Activated CD4-positive, alpha-beta T cell treated with anti-CD3 and anti-CD28 coated beads, Interleukin-2, amount 50 U/mL, for 1 hour (primary cell): ENCODE data around the gene MOB2.

Source experiments
- DNase-seq: peaks from one replicate; pipeline ENCODE4 v3.0.0-alpha.2; 2020

The MOB2 gene

DNA sequence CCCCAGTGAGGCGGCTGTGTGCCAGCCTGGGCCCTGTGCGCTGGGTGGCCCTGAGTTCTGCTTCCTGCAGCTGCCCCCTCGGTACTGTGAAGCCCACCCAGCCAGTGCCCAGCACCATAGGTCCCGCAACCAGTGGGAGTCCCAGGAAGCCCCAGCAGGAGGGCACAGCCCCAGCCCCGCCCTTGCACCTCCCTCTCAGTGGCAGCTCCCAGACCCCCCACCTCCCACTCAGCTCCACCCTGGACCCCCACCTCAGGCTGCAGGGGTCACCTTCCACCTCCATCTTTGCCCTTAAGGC lies 30.9 kb downstream of the MOB2 start:
- no peak for DNase-seq

DNA sequence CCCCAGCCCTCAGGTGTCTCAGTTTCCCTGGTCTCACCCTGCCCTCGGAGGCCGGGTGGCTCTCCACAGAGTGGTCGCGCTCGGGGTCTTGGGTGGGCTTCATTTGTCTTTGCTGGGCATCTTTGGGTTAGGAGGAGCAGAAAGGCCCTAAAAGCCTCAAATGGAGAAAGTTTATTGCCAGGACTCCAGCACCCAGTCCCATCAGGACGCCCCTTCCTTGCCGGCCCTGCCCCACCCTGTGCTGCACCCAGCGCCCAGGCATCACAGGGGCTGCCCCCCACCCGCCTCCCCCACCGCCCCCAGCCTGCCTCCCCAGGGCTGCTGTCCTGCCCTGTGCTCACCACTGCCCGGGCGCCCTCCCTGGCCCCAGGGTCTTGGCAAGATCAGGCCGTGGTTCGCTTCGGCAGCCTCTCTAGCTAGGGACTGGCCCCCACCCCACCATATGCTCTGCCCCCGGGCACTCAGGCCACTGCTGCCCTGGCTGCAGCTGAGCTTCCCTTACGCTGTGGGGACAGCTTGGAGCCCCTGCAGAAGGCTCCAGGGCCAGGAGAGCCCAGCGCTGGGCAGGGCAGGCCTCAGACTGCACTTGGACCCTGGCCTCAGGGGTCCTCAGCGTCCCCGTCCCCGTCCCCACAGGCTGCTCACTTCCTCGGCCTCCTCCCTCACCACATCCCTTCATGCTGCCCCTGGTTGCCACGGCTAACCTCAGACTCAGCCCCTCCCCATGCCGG lies 31.4 kb downstream of the MOB2 start:
- DNase-seq: no peak

DNA sequence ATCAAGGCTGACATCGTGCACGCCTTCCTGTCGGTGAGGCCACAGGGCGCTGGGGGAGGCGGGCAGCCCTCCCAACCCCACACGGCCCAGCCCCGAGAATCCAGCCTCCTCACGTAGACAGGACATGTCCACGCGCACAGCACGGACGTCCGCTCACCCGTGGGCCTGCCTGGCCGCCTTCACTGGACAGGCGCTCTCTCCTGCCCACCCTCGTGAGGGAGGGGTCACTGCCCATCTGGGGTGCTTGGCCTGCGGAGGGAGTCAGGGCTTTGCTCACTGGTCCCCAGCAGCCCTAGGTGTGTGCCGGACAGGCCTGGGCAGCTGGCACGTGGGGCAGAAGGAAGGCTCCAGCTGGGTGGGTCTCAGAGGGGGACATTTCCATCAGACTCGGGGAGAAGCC lies 32.0 kb downstream of the MOB2 start:
- no peak for DNase-seq

DNA sequence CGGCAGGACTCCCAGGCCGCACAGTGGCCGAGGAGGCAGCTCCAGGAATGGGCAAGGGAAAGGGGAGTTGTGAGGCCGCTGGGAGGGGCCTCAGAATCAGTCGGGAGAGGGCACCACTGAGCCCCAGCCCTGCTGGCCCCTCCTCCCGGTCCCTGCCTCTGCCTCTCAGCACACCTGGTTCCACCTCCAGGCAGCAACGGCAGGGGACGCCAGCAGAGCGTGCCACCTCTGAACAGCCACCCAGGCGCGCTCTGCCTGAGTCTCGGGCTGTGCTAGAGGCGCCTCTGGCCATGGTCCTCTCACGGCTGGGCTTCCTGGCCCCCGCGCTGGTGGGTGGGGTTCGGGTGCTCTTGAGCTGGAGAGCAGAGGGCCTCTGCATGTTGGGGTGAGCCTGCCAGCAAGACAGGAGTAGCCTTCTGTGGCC lies 33.0 kb downstream of the MOB2 start:
- DNase-seq: no peak

DNA sequence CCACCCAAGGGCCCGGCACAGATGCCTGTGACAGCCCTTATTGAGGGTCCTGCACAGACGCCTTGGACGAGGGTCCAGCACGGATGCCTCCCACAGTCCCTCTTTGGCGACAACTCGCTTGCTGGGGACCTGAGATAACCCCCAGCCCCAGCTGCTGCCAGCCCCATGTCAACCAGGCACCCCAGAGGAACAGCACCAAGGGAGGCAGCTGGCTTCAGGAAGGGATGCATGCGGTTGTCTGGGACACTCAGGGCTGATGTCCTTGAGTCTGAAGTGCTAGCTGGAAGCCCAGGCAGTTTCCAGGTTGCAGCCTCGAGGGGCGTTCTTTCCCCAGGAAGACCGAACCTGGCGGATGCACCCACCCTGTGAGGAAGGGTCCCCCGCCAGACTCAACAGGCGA lies 33.8 kb downstream of the MOB2 start:
- DNase-seq: no peak

DNA sequence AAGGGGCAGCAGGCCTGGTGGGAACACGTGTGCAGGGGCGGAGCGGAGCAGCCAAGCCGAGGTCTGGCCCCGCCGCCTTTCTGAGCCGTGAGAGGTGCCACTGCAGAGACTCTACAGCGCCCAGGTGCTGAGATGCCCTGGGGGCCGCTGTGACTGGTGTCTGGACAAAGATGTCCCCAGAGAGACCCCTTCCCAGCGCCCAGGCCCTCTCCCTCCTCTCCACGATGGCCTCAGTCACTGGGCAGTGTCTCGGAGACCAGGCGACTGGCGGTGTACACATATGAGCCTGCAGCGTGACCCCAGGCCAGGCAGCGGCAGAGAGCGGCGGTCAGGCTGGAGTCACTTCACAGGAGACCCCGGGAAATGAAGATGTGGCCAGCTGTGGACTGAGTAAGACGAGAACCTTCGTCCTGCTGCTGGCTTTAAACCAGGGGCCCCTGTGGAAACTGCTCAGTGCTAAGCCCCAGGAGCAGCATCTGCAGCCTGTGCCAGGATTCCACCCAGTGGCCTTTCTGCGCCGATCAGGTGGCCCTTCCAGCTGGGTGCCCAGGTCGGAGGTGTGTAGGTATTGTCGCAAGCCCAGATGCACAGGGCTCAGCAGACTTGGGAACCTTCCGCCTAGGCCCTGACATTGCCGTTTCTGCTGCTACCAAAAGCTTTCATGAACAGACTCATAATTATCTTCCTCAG lies 34.7 kb downstream of the MOB2 start:
- no peak for DNase-seq

DNA sequence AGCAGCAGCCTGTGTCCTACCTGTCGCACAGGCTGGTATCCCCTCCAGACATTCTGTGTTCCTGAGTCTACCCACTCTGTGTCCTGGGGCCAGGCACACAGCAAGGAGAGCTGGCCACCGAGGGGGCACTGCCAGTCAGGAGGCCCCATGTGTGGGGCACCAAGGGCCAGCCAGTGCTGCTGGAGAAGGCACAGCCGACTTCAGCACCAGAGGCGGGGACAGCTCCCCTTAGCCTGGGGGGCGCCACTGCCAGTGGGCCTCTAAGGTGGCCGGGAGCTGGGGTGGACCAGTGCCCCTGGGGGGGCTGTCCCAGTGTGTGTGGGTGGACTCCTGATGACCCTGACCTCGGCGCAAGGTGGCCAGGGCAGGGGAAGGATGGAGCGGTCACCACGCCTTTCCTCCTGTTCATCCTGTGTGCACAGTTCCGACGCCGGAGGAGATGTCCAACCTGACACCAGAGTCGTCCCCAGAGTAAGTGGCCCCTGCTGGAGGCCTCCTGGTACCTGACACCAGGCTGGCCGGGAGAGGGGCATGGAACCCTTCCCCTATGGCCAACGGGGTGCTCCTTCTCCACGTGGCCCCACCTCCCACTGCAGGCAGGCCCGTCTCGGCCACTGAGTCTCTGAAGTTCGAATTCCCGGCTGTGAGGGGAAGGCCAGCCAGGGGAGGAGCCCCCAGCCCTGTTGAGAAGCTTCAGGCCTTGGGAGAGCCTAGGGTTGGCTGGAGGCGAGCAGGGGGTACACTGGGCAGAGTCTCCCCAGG lies 35.4 kb downstream of the MOB2 start:
- no peak for DNase-seq

DNA sequence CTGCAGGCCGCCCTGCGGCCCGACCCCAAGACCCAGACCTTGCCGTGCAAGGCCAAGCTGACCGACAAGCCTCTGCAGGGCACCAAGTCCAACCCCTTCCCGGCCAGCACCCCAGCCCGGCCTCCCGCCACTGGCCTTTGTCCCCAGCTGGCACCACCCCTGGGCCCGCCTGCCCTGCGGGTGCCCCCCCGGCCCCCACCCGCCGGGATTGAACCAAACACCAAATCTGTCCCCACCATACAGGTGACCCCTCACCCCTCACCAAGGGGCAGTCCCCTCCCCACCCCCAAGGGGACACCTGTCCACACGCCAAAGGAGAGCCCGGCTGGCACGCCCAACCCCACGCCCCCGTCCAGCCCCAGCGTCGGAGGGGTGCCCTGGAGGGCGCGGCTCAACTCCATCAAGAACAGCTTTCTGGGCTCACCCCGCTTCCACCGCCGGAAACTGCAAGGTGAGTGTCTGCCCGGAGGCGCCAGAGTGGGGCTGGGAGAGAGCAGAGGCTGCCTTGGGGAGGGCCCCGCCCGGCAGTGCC lies 36.2 kb downstream of the MOB2 start:
- no peak for DNase-seq

DNA sequence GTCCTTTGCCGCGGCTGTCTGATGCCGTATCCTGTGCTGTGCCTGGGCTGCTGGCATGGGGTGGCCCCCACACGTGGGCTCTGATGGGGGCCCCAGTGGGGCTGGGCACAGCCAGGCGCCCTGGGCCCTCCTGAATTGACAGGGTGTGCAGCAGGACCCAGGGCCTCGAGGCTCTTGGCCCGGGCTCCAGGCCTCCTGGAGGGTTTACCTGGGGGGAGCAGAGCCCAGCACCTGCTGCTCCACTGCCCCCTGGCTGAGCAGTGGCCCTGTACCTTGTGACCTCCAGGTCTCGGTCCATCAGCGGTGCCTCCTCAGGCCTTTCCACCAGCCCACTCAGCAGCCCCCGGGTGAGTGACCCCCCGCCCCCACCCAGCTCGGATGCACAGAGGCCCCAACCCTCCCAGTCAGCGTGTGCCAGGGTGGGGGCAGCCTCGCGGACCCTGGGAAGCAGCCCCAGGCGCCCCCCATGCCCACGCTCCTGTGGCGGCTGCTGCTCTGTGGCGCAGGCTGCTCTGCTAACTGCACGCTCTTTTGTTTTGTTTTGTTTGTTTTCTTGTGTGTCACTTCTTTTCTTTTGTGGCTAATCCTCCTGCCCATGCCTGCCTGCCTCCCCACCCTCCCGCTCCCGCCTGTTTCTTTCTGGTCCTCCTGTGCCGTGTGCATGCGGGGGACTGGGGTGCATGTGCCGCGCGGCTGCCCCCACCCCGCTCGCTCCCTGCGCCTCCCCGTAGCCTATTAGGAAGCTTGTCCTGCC lies 36.9 kb downstream of the MOB2 start:
- no peak for DNase-seq

DNA sequence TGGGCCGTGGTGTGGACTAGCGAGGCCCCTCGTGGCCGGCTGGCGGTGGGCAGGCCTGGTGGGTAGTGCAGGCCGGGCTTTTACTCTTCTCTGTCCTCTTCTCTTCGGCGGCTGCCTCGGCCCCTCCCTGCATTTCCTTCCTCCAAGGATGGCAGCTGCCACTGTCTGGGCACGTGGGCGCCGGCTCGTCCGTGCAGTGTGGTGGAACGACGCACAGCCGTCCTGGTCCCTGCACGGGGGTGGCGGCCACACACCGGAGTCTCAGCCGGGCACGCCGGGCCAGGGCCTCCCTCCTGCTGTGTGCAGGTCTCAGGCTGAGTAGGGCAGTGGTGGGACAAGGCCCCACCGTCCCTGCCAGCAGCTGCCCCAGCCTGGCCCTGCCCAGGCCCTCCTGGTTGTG lies 37.7 kb downstream of the MOB2 start:
- DNase-seq: no peak

DNA sequence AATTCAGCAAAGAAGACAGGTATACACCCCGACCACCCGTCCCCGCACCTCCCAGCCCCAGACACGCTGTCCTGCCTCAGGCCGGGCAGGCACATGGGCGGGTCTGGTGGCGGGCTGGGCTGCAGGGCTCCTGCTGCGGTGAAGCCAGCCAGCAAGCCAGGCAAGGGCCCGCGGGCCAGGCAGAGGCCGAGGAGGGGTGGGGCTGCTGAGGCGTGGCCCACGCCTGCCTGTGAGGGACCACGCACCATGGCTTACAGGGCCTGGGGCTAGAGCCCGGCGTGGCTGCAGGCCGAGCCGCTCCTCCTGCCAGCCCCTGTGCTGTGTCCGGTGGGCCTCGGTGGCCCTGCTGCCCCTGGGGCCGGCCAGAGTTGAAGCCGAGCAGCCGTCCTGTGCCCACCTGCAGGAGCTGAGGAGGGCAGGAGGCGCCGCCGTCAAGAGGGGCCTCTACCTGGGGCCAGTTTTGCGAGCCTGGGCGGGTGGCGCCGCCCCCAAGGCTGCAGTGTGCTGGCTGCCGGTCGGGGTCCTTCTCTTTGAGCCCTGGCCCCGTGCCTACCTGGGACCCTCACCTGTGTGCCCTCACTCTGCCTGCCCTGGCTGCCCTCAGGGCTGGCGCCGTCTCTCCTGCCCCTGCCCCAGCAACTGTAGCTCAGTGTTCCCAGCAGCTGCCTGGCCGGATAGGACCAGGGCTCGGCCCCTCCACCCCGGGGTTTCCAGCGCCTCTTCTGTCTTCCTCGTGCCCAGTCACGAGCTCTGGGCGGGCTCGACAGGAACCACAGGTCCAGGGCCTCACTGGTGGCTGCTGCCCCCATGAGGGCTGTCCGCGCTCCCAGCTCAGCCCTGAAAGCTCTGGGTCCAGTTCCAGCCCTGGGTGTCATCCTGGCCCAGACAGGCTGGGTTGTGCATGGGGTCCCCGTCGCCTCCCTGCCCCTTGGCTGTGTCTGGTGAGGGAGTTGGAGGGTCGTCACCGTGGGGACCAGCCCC lies 38.4 kb downstream of the MOB2 start:
- DNase-seq: no peak

DNA sequence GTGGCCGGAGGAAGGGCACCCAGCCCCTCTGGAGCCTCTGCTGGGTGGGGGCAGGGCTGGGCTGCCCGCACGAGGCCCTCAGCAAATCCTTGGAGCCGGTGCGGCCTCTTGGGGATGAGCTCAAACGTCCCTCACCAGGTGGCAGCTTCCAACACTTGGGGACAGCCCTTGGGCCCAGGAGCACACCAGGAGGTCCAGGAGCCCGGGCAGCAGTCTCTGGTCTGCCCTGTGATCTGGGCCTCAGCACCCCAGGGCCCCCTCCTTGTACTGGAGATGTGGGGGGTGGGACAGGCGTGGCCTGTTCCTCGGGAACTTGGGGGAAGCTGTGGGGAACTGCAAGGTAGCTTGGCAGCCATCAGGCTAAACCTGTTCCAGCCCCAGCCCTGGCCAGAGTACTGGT lies 40.0 kb downstream of the MOB2 start:
- no peak for DNase-seq

DNA sequence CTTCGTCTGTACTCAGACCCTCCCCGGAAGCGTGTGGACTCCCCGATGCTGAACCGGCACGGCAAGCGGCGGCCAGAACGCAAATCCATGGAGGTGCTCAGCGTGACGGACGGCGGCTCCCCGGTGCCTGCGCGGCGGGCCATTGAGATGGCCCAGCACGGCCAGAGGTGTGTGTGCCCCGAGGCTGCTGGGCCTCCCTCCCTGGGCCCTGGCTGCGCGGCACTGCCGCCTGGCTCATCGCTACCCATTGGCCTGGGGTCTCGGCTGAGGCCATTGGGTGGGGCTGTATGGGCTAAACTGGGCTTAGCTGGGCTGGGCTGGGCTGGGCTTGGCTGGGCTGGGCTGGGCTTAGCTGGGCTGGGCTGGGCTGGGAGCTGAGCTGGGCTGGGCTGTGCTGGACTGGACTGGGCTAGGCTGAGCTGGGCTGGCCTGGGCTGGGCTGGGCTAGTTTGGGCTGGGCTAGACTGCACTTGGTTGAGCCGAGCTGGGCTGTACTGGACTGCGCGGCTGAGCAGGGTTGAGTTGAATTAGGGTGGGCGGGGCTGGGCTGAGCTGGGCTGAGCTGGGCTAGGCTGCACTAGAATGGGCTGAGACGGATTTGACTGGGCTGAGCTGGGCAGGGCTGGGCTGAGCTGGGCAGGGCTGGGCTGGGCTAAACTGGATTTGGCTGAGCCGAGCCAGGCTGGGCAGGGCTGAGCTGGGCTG lies 40.7 kb downstream of the MOB2 start:
- DNase-seq: no peak

DNA sequence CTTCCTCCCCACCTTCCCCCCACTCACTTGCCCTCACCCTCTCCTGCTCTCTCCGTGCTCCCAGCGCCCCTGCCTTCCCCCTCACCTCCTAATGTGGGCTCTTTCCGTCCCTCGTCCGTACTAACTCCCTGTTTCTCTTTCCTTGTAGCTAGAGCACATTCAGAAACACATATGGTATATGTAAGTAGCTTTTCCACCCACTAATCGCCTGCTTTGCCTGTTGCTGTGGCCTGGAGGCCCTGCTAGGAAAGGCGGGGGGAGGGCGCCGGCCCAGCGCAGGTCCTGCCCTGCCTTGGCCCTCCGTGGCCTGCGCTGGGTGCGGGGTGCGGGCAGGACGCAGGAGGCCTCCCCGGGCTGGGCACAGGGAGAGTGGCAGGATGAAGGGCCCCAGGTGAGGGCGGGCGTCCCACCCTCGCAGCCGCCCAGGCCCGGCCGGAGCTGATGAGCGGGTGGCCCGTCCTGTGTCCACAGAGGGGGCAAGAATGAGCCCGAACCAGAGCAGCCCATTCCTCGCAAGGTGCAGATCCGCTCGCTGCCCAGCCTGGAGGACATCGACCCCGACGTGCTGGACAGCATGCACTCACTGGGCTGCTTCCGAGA lies 41.7 kb downstream of the MOB2 start:
- no peak for DNase-seq

DNA sequence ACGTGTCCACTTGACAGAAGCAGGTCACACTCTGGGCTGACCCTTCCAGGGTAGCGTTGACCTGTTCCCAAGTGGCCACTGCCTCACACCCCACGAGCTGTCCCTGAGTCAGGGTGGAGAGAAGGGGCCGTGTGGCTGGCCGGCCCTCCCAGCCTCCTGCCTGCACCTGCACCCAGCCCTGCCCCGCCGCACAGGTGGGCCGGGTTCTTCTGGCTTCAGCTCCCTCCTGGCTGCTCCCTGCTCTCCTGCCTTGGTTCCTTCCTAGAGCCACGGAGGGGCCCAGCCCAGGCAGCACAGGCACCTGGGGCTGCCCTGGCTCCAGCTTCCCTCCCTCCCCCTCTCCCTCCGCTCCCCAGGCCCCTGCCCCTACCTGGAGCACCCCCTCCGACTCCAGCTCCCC lies 42.3 kb downstream of the MOB2 start:
- DNase-seq: no peak

DNA sequence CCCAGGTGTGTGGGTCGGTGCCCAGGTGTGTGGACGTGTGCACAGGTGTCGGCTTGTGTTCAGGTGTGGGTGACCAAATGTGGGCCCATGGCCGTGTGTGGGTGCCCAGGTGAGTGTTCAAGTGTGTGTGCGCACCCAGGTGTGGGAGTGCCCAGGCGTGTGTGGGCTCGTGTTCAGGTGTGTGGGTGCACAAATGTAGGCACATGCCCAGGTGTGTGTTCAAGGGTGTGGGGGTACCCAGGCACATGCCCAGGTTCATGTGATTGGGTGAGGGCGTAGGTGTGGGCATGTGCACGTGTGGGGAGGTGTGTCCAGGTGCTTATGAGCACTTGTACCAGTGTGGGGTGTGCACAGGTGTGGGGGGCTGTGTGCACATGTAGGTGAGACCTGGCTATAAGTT lies 42.8 kb downstream of the MOB2 start:
- no peak for DNase-seq

DNA sequence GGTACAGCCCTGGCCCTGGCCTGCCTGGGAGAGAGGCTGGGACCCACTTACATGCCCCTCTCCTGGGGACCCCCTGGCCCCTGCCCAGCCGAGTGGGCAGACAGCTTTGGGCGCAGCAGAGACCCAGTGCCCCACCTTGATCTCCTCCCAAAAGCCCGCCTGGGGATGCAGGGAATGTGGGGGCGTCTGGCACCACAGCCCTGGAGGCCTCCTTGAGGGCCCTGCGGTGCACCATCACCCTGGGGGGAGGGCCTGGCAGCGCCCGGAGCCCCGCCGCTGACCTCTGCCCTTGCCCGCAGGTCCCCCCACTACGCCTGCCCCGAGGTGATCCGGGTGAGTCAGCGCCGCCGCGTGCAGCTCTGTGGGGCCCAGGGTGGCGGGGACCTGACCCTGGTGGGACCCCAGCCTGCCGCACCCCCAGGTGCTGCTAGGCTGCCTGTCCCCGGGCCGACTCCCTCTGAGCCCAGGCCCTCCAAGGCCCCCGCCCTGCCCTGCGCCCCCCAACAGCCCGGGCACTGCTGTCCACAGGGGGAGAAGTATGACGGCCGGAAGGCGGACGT lies 43.7 kb downstream of the MOB2 start:
- DNase-seq: no peak

DNA sequence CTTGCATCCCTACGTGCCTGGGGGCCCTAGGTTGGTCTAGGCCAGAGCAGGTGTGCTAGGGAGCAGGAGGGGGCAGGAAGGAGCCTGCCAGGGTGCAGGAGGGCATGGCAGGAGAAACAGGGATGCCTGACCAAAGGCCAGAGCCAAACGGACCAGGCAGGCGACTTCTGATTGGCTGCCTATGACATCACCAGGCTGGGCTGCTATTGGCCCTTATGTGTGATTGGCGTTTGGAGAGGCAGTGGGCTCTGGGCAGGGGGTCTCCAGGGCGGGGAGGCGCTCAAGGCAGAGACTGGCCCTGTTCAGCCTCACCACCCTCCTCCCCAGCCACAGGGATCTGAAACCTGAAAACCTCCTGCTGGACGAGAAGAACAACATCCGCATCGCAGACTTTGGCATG lies 44.4 kb downstream of the MOB2 start:
- DNase-seq: no peak

DNA sequence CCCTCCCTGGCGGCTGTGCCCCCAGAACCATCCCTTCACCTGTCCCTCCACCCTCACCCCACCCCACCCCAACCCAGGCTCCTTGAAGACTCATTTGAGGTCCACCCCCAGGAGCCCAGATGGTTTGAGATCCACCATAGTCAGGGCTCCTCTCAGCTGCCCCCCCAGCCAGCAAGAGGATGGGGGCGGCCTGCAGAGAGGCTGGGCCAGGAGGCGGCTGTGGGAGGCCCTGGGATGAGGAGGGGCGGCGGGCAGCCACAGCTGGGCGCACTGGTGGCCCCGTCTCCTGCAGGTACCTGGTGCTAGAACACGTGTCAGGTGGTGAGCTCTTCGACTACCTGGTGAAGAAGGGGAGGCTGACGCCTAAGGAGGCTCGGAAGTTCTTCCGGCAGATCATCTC lies 46.1 kb downstream of the MOB2 start:
- DNase-seq: no peak

DNA sequence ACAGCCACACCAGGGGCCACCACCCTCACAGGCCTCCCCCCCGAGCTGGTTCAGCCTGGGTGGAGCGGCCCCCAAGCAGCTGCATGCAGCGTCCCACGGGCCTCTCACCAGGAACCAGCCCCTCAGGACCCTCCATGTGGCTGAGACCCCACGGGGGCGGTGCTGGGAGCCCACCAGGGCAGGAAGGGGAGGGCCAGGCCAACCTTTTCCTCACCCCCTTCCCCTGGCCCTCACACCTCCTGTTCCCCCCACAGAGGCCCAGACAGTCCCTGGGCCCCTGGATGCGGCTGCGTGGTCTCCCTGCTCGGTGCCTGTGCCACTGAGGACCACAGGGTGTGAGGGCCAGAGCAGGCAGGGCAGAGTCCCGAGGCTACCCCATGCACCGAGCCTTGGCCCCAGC lies 46.5 kb downstream of the MOB2 start:
- no peak for DNase-seq

DNA sequence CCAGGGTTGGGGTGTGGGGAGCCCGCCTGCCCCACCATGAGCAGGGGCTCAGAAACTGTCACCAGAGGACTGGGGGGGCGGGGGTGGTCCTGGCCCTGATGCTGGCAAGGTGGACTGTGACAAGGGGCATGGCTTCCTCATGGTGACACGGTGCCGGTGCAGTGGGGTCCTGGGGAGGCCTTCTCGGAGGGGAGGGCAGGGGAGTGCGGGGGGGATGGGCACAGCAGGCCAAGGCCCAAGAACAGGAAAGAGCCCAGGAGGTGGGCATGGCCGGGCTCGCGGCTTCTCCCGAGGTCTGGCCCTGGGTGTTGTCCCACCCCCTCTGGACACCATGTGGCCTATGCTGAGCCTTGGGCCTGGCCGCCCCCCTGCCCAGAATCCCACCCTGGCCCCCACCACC lies 47.2 kb downstream of the MOB2 start:
- no peak for DNase-seq
